HG02840 (cell line): ENCODE measurements around the gene CDC14B.

Source experiments
- ATAC-seq: cut with Tn5 transposase; IDR thresholded peaks from one replicate; pipeline ENCODE4 v1.9.1; 2021; ENCODE audit warnings: mild to moderate bottlenecking, moderate library complexity, moderate number of reproducible peaks; ENCODE audit not compliant: unreplicated experiment, low FRiP score

CDC14B gene

DNA sequence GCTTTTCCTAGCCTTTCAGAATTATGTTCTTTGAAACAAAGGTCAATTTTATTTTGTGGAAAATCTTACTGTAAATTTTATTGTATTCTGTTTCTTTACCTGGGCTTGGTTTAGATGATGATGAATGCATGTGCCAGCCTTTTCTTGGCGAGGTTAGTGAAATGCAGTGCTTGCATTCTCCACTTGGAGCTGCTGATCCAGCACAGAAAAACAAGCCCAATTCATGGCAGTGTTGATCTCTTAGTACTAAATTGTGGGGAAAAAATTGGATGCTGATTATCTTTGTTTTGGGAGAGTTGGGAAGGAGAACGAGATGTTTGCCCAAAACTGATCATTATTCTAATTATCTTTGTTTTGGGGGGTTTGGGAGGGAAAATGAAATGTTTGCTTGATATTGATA lies 166.0 kb downstream of the CDC14B start:
- ATAC-seq = no peak

DNA sequence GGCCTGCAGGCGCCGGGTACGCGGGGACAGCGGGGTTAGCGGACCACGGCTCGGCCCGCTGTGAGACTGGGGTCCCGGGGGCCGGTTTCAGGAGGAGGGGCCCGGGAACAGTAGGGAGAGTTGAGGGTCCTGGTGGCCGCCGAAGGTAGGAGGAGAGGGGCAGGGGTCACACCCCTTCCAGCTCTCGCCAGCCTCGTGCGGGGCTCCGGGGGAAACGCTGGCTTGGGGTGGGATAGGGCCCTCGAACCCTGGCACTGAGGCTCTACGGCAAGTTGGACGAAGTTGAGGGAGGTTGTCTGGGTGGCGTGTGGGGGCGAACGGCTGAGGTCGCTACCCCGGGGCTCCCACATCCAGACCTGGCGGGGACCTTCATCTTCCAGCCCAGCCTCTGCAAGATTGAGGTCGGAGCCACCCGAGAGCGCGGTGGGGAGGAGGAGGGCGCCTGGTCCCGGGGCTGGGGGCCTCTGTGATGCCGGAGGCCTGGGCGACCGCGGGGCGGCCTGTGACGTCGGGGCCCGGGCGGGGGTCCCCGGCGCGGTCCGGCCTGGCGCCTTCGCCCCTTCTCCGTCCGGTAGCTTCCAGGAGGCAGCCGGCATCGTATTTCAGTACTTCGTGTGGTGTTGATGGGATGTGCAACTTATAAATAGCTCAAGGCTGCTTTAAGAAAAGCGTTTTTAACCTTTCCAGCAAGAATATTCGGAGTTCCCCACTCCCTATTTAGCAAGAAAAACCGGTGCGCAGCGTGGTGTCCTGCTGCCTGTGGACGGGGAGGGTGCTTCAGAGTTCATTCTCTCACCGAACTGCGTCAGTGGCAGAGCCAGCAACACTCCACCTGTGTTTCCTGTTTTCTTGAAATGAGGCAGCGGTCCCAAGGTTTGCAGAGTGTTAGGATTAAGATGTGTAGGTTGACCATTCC lies 168.8 kb downstream of the CDC14B start:
- no peak for ATAC-seq
